GM19035 (cell line): ENCODE data around the gene TEX53.

Experiments used
- ATAC-seq: cut with Tn5 transposase; IDR thresholded peaks from one replicate; pipeline ENCODE4 v1.9.1; 2021; ENCODE audit not compliant: unreplicated experiment

TEX53 gene

DNA sequence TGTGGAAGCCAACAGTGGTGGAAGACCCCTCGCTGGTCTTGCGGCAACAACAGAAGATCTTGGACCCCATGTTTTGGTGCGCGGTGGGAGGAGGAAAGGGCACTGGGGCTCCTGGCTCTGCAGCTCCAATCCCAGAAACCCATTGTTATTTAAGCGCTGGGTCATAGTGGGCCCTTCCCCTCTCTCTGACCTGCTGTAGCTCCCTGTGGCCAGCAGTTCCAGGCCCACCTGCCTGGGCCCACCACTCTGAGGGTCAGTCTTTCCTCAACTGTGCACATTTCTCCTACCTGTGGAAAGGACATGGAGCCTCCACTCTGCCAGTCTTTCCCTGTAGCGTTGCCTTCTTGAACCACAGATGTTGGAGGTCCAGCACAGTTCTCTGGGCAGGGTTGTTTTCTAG lies at the start of gene TEX53:
Gene TEX53 (minus strand): TSS at position 101 of the 400 bp plus-strand sequence. CDS start 31 bp downstream, at position 70.
- ATAC-seq = no peak

DNA sequence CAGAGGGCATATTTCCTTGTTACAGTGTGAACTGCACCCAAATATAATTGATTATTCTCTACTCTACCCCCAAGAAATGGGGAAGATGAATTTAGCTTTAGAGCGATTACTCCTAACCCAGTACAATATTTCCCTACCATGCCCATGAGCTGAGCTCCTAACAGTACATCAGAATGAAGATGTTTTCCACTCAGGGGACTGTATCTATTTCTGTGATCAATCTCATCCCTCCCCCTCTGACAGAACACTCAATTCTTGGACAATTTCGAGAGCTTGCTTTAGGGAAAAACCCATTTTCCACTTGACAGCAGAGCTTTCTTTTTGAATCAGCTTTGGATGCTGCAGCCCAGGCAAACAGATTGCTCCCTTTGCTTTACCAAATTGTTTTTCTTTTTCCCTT lies 49.1 kb upstream of the TEX53 start:
- no peak for ATAC-seq

DNA sequence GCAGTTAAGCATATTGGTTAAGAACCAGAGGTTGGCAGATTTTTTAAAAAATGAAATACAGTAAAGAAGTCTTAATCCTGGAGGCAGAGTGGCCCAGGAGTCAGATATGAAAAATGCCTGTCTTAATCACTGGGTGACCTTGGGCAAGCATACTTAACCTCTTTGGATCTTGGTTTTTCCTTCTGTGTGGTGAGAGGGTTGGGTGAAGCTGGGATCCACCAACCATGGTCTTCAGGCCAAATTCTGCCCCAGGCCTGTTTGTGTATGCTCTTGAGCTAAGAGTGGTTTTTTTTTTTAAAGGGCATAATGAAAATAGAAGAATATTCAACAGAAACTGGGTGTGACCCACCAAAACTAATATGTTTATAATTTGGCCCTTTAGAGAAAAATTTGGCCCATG lies 44.4 kb upstream of the TEX53 start:
- ATAC-seq = no peak

DNA sequence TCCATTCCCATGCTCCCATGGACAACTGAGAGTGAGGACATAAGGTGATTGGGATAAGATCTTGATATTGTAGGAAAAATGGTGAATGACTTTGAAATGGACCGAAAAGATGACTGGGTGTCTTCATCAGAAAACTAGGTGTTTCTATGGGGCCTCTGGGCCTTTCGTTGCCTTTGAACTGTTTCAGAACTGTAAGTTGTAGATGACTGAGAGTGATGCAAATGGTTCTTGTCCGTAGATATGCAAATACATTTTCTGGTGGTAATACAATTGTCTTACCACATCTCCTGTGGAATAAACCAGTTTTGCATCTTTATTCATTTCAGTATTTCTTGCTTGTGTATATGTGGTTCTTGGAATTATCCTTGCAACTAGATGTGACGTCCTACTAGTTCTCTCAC lies 40.3 kb upstream of the TEX53 start:
- ATAC-seq = peak; percentile 36

DNA sequence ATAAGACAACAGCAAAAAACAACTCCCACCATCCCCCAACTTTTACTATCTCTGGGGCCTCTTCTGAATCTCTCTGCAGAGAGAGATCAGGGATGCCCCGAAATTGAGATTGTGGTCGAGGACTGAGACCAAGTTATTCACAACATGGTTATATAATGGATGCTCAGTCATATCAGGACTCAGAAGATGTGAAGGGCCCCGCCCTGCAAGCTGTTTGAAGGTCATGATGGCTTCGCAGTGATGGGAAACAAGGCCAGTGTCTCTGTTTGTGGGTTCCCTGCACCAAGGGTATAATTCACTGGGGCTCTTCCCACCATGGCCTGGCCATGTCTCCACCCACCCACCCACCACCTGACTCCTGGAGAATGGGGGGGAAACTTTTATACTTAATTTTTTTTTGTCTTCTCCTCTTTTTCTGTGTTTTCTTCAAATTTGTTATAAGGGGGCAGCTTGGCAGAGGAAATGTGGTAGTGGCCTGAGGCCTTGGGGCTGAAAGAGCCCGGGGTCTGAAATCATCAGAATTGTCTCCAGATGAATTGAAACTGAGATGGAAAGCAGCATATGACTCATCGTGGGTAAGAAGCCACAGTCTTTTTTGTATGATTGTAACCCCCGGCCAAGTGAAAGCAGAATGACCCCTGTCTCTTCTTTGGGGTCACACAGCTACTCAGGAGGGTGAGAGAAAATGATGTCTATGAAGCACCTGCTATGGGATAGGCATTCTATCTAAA lies 39.4 kb upstream of the TEX53 start:
- peak; percentile 68 for ATAC-seq

DNA sequence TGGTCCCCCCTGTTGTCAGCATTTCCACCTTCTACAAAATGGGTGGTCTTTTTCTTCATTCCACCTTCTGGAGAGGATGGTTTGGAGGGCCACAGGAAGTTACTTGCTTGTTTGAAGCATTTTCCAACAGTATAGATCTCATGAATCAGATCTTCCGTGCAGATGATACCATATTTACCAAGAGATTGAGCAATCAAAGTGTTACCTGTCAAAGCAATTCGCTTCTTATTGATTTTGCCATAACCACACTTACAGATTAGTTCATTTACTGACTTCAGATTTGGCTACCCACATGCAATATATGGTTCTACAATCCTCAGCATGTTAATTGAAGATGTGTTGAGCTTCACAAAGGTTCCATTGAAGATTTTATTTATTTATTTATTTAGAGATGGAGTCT lies 38.3 kb upstream of the TEX53 start:
- no peak for ATAC-seq

DNA sequence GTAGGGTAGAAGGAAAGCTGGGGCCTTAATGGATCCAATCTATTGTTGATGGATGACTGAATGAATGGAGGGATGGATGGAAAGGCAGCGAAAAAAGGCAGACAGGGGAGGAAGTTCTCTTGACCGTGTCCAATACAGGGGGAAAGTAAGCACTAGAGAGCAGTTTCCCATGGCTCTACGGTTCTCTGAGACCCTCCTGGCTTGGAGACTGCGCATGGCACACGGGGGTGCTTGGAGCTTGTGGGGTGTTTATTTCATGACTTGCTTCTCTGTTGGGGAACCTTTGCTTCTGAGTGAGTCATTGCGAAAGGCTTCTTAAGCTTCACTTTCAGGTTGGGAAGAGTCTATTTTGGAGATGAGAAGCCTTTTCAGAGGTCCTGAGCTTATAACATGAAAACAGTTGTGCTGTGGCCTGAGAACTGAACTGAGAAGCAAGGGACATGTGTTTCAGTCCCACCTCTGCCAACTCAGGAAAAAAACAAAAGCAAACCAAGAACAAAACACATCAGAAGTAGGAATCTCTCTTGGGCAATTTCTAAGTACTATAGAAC lies 37.2 kb upstream of the TEX53 start:
- ATAC-seq = peak; percentile 35

DNA sequence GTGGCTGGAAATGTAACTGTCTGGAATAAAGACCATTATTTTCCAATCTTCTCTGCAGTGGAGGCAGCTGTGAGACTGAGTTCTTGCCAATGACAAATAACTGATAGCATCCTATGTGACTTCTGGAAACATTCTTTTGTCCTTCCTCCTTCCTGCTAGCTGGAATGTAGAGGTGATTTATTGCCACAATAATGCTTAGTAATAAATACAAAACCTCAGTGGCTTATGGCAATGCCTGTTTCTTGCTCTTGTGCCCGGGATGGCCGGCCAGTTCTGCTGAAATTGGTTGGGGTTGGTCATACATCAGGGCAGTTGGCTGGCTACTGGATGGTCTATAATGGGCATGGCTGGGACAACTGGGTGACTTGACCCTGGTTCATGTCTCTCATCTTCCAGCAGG lies 36.5 kb upstream of the TEX53 start:
- ATAC-seq = no peak

DNA sequence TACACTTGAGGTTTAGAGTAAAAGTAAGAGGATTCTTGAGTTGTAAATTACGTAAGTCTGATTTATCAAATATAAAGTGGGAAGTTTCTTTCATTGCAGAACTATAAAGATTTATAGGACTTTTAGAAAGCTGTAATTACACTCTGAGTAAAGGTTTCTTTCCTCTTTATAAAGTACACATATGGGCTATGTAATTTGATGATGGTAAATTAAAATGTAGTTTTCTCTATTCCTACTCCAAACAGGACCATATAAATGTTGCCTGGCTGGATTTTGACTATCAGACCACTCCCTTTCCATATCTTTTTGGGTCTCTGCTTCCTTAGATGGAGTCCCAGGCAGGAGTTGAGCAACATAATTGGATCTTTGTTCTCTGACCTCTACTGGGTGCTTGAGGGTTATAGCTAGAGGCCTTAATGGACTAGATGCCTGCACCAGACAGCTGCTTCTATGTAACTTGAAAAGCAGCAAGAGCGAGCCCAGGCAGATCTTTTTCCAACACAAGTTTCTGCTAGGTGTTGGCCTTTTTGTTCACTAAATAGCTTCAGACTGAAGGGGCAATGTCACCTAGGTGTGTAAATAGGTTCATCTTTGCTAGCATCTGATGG lies 35.7 kb upstream of the TEX53 start:
- no peak for ATAC-seq

DNA sequence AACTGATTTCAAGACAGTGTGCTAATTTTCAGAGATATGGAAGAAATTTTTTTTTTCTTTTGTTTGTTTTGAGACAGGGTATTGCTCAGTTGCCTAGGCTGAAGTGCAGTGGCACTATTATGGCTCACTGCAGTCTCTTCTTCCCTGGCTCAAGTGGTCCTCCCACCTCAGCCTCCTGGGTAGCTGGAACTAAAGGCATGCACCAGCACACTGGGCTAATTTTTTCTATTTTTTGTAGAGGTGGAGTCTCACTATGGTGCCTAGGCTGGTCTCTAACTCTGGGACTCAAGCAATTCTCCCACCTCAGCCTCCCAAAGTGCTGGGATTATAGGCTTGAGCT lies 34.3 kb upstream of the TEX53 start:
- no peak for ATAC-seq

DNA sequence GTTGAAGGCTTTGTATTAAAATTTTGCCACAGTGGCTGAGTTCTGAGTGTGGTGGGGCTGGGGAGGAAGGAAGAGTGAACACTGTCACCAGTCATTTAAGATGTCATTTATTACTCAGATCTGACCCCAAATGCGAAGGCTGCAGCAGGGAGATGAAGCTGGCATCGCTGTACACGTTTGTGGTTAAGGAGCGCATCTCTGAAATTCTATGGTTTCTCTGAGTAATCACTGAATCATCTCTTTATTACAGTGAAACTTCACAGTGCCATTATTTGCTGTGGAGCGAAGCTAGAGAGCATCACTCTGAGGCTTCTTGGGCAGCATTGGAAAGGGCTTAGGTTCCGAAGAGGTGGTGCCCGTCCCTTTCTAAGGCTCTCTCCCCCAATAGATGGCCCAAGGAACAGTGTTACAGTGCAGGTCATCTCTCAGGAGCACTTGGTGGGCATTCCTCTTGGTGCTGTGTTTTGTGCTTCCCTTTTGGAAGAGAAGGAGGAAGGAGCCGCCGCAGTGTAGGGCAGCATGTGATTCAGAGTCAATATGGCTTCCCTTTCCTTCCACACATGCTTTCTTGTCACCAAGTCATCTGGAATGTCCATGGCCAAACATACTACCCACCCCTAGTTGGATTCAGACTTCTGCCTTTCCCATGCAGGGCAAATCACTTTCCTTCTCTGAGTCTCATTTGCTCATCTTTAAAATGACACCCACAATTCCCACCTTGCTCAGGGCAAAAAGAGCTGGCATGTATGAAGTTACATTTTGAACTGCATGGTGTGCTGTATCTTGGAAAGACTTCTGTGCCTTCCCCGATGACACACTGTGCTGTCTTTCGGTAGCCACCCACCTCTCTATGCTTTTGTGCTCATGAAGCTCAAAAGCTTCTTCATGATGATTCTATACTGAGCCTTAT lies 33.7 kb upstream of the TEX53 start:
- peak; percentile 60 for ATAC-seq

DNA sequence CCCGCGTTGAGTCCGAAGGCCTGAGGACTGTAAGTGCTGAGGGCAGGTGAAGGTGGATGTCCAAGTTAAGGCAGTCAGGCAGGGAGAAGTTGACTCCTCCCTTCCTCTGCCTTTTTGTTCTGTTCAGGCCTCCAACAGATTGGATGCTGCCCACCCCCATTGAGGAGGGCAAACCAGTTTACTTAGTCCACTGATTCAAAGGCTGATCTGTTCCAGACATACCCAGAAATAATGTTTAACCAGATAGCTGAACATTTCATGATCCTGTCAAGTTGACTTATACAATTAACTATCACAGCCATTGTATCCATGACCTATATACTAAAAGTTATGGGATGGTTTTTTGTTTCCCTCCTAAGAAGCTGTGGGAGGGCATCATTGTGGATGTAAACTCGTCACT lies 32.7 kb upstream of the TEX53 start:
- ATAC-seq = no peak

DNA sequence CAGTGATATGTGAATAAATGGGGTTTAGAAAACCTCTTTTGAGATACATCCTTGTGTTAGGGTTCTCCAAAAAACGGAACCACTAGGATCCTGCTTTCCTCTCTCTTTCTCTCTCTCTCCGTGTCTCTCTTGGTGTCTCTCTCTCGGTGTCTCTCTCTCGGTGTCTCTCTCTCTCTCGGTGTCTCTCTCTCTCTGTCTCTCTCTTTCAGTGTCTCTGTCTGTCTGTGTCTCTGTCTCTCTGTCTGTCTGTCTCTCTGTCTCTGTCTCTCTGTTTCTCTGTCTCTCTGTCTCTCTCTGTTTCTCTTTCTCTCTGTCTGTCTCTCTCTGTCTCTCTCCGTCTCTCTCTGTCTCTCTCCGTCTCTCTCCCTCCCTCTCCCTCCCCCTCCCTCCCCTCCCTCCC lies 32.2 kb upstream of the TEX53 start:
- no peak for ATAC-seq

DNA sequence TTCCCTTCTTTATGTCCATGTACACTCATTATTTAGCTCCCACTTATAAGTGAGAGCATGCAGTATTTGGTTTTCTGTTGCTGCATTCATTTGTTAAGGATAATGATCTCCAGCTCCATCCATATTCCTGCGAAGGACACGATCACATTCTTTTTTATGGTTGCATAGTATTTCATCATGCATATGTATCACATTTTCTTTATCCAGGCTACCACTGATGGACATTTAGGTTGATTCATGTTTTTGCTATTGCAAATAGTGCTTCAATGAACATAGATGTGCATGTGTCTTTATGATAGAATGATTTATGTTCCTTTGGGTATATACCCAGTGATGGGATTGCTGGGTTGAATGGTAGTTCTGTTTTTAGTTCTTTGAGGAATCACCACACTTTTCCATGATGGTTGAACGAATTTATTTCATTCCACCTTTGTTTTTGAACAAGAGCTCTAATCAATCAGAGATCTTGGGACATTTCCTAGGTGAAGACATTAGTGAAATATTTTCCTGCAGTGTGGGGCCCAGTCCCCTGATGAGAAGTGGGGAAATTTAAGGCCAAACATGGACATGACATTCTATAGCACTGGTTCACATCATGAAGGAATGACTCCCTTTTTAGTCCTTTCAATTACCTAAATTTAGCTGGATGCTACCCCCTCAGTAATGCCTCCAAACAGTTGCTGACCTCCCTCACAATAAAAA lies 31.5 kb upstream of the TEX53 start:
- ATAC-seq = no peak

DNA sequence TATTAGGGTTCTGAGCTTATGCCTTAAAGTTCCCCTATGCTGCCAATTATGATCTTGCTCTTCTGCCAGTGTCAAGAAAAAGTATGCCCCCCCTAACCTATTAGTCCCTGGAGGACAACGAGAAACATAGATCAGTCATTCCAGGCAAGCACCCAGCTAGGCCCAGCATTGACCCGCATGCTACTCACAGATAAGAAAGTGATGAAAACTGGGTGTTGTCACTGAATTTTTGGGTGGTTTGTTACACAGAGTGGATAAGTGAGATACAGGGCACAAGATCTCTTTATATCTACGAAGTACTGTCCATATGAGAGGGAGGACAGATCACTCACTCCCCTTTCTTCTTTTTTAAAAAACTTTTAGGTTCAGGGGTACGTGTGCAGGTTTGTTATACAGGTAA lies 30.8 kb upstream of the TEX53 start:
- no peak for ATAC-seq

DNA sequence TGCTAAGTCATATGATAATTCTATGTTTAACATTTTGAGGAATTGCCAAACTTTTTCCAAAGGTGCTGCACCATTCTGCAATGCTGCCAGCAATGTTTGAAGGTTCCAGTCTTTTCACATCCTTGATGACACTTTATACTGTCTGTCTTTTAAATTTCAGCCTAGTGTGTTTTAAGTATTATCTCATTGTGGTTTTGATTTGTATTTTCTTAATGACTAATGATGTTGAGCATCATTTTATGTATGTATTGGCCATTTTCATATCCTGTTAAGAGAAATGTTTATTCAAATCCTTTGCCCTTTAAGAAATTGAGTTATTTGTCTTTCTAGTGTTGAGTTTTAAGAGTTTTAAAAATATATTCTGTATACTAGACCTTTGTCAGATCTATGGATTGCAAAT lies 29.4 kb upstream of the TEX53 start:
- ATAC-seq = no peak

DNA sequence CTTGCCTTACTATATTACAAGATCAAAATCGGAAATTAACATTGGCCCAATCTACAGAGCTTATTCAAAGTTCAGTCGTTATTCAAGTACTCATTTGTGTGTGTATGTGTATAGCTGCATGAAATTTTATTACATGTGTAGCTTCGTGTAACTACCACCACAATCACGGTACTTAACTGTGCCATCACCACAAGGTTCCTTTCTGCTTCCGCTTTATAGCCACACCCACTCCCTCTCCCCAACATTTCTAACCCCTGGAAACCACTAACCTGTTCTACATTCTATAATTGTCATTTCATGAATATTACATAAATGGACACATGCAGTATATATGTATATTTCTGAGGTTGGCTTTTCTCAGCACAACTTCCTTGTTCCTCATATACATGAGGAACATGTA lies 28.3 kb upstream of the TEX53 start:
- no peak for ATAC-seq

DNA sequence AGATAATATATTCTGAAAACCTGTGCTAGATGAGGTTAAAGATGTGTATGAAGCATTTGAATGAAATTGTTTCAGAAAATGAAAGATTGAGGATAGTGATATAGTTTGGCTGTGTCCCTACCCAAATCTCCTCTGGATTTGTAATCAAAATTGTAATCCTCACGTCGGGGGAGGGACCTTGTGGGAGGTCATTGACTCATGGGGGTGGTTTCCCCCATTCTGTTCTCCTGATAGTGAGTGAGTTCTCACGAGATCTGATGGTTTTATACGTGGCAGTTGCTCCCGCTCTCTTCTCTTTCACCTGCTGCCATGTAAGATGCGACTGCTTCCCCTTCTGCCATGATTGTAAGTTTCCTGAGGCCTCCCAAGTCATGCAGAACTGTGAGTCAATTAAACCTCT lies 26.4 kb upstream of the TEX53 start:
- ATAC-seq = no peak

DNA sequence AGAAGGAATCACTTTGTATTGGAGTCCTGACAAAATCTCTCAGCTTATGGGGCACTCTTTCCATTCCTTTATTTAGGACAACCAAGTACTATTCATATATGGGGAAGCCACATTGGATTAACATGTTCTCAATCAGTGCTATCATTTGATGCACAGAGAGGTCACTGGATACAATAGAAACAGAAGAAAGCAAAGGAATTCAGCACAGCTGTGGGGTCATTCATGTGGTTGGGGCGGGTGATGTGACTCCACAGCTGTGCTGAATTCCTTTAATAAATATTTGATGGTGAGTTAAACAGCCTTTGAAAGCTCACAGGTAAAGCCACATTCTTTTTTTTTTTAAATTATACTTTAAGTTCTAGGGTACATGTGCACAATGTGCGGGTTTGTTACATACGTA lies 25.2 kb upstream of the TEX53 start:
- no peak for ATAC-seq

DNA sequence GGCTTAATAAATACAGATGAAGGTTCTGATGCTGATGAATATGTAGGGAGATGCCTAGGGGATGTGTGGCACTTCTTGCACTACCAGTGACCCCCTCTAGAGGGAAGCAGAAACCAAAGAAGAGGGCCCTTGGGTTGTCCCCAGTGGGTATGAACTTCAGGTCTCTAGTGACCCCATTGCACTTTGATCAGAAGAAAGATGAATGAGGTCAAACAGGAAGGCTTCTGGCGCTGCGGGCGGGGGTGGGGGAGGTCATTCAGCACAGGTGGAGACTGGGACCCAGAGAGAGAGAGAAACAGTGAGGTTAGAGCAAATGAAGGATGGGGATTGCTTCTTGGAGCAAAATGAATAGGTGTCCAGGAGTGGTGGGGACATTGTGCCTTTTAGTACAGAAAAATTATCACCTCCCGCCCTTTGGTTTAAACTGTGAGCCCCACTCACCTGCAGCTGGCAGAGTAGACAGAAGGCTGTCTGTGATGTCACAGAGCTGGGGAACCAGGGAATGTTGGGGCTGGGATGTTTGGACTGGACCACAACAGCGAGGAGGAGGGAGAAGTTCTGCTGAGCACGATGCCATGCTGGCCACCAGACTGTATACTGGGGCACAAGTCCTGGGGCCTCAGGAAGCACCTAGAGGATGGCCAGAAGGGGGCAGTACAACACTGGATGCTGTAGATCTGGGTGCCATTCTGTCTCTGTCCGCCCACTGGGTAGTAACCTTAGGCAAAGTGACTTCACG lies 24.2 kb upstream of the TEX53 start, which contains the start of gene TEX48:
Gene TEX48 (minus strand): TSS at position 599 of the 739 bp plus-strand sequence. CDS start 10,469 bp downstream, outside the sequence.
- peak; percentile 83 for ATAC-seq
